ENCODE results near the gene LYZL6.

GRCh38 chr17:35900708-35901480 is 42.6 kb downstream of the LYZL6 start:
- TF ChIP-seq, protein P1, sequence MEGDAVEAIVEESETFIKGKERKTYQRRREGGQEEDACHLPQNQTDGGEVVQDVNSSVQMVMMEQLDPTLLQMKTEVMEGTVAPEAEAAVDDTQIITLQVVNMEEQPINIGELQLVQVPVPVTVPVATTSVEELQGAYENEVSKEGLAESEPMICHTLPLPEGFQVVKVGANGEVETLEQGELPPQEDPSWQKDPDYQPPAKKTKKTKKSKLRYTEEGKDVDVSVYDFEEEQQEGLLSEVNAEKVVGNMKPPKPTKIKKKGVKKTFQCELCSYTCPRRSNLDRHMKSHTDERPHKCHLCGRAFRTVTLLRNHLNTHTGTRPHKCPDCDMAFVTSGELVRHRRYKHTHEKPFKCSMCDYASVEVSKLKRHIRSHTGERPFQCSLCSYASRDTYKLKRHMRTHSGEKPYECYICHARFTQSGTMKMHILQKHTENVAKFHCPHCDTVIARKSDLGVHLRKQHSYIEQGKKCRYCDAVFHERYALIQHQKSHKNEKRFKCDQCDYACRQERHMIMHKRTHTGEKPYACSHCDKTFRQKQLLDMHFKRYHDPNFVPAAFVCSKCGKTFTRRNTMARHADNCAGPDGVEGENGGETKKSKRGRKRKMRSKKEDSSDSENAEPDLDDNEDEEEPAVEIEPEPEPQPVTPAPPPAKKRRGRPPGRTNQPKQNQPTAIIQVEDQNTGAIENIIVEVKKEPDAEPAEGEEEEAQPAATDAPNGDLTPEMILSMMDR (IDR thresholded peaks at IDR 0.05): no peak
- TF ChIP-seq POLR2AphosphoS5 (IDR thresholded peaks at IDR 0.05) (no peak), POLR2A (IDR thresholded peaks at IDR 0.05) (no peak)
